ENCODE measurements around the gene PRRX2. TPM values are rescaled to one million over a fixed set of nuclear protein-coding genes. Genes with fewer than 3 reads are reported as not detected.

PRRX2 gene
- total and polyA plus RNA-seq, 2 of the 13 experiments (the other 11 are each of a cell fraction or from before 2014, with no cell fraction given), result 0.05 TPM; not detected in 1

GRCh38 chr9:129626079-129626624 is 39.3 kb upstream of the PRRX2 start, which contains the start of gene NTMT1 (continued):
- TF ChIP-seq CHCHD3 (CRISPR knock-in tag; IDR thresholded peaks at IDR 0.05) (0 out of 2 replicates have a peak, but pooled peaks have one; percentile 69), RBM39 (IDR thresholded peaks at IDR 0.05; ENCODE audit: low read depth, low read length, poor library complexity, severe bottlenecking) (peak; percentile 63), ZNF503 (CRISPR knock-in tag; IDR thresholded peaks at IDR 0.05) (peak; percentile 75; the same call in 1 of the 2 replicates), SP2 (CRISPR knock-in tag; IDR thresholded peaks at IDR 0.05) (0 out of 2 replicates have a peak, but pooled peaks have one; percentile 30), SOX13 (IDR thresholded peaks at IDR 0.05) (0 out of 2 replicates have a peak, but pooled peaks have one; percentile 11), SOX13 (CRISPR knock-in tag; conservative IDR thresholded peaks at IDR 0.05 in 1 of 2, IDR thresholded peaks at IDR 0.05 in 1 of 2) (no peak), ZNF232 (CRISPR knock-in tag; IDR thresholded peaks at IDR 0.05; ENCODE audit: borderline replicate concordance) (peak; percentile 88), ZNF512B (CRISPR knock-in tag; IDR thresholded peaks at IDR 0.05; ENCODE audit: borderline replicate concordance) (peak; percentile 72; the same call in 1 of the 2 replicates), ELF1 (CRISPR knock-in tag; IDR thresholded peaks at IDR 0.05) (peak; percentile 23; the same call in 1 of the 2 replicates), THAP9 (CRISPR knock-in tag; IDR thresholded peaks at IDR 0.05; ENCODE audit: borderline replicate concordance) (peak; percentile 77), FOXK1 (CRISPR knock-in tag; IDR thresholded peaks at IDR 0.05; ENCODE audit: borderline replicate concordance, low read depth) (peak; percentile 49; the same call in 1 of the 2 replicates), ZNF263 (CRISPR knock-in tag; IDR thresholded peaks at IDR 0.05) (peak; percentile 44), POLR2A (IDR thresholded peaks at IDR 0.05; ENCODE audit: insufficient read depth in 1 of 2, low read depth in 2 of 2, low read length in 2 of 2) (peak; percentile 82 to 95), TBP (CRISPR knock-in tag; IDR thresholded peaks at IDR 0.05) (0 out of 2 replicates have a peak, but pooled peaks have one; percentile 81), TSC22D2 (CRISPR knock-in tag; IDR thresholded peaks at IDR 0.05; ENCODE audit: borderline replicate concordance) (no peak), NR2F1 (CRISPR knock-in tag; IDR thresholded peaks at IDR 0.05) (peak in 1 of 2 experiments; percentile 50; a peak in 2 of 4 replicates), HES4 (CRISPR knock-in tag; IDR thresholded peaks at IDR 0.05; ENCODE audit: borderline replicate concordance) (peak; percentile 85; the same call in 1 of the 2 replicates), BORCS8-MEF2B (CRISPR knock-in tag; IDR thresholded peaks at IDR 0.05) (peak; percentile 77), ZNF34 (CRISPR knock-in tag; IDR thresholded peaks at IDR 0.05; ENCODE audit: borderline replicate concordance) (peak; percentile 32; the same call in 1 of the 2 replicates), HMGA1 (CRISPR knock-in tag; conservative IDR thresholded peaks at IDR 0.05) (no peak), ZNF709 (CRISPR knock-in tag; IDR thresholded peaks at IDR 0.05) (peak; percentile 83; the same call in 1 of the 2 replicates), FOXO1 (CRISPR knock-in tag; IDR thresholded peaks at IDR 0.05) (0 out of 2 replicates have a peak, but pooled peaks have one; percentile 46)

All from HepG2 (cell line).